Stimulated activated CD4-positive, alpha-beta T cell treated with anti-CD3 and anti-CD28 coated beads, Interleukin-12 subunit alpha, Interleukin-12 subunit beta, amount 100 ng/mL, for 24 hours (primary cell): ENCODE data around the gene CD33.

ENCODE experiments used
- DNase-seq, 2 experiments: peaks; one replicate each; pipeline ENCODE4 v3.0.0-alpha.2; 2020; ENCODE audit warnings: low read depth in 2 of 2

The CD33 gene

DNA sequence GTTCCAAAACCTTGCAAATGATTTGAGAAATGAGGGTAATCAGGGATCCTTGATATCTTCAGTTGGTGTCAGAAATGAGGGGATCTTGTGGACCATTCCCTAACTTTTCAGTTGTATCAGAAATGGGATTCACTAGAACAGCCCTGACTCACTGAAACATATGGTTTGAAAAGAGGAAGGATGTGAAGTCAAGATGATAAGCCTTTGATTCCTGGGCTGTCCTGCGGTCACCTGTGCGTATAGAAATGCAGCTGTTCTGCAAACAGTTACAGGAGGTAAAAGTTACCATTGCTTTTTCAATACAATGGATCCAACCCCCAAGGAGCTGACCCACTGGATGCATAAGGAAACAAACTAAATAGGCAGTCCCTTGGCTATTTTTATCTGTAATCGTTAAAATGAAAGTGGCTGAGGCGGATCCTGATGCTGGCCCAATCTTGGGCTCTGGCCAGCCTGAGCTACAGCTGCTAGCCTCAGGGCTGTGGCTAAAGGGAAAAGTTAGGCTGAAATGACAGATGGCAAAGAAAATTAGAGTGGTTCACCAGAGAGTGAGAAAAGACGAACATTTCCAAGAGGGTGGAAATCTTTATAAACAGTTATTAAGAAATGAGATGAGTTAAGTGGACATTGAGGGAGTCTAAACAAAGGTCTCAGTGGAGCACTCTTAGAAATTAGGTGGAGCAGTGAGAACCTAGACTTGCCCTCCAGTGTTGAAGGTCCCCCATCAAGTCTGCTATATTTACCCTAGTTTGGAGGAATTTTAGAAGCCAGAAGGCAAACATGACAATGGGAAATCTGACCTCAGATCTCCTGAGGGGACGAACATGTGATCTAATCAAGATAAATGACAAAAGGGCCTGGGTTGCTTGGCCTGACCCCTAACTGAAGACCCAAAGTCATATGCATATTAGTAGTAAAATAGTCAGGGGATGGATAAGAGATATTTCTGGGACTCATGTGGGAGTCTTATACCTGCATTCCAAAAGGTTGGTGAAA lies 33.6 kb downstream of the CD33 start:
- DNase-seq, result no peak

GRCh38 chr19:51259348-51260245 lies 34.7 kb downstream of the CD33 start:
- peak in 1 of 2 experiments; percentile 44 for DNase-seq

DNA sequence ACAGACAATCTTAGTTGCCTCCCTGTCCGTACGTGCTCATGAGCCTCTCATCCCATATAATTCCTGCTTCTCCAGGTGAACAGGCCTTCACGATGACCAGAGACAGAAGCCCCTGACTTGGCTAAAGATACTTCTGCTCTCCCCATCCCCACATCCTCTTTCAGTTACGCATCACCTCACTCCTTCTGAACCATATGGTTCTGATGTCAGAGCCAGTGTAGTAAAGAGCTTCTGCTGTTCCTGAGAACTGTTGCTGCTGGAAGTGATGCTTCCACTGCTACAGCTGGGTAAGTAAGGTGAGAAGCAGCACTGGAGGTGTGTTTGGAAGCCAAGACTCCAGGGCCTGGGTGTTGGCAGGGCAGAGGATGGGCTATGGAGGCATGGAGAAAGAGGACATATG lies 38.9 kb downstream of the CD33 start:
- DNase-seq, result no peak

DNA sequence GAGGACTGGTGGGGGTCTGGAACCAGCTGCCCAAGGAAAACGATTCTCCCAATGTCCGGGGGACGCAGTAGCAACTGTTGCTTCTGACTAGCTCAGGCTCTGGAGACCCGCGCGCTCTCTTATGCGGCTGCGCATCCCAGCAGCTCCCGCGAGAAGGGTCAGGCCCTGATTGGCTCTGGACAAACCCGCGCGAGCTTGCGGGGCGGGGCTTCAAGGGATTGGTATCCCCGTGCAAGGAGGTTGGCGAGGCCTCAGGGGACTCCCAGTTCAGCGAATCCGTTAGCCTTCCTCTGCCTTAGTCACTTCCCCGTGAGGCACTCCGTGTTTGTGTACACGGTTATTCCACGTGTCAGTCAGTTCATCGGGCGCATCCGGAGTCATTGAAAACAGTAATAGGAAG lies 46.2 kb downstream of the CD33 start:
- DNase-seq, result no peak

DNA sequence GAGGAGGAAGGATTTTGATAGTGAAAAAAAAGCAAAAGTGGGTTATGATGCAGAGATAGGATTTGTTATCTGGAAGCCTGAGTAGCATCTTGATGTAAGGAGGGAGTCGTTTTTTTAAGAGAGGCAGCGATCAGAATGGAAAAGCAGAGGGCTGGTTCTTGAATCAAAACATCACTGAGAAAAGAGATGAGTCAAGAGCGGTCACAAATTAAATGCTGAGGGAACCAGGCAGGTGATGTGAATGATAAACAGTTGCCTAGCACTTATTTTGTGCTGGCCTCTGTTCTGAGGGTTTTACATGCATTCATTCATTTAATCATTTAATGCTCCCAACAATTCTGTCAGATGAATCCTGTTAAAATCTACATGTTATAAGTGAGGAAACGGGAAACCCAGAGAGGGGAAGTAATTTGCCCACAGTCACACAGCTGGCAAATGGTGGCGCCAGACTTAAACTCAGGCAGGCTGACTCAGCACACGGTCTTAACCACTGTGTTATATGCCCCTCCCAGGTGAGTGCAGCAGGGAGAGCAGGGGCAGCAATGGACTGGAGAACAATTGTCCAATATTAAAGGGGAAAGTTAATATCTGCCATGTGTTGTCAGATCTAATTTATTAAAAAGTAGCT lies 47.4 kb downstream of the CD33 start:
- no peak for DNase-seq

- DNase-seq, result no peak
Observed at GRCh38 chr19:51274049-51274770, 49.3 kb downstream of the CD33 start.

DNA sequence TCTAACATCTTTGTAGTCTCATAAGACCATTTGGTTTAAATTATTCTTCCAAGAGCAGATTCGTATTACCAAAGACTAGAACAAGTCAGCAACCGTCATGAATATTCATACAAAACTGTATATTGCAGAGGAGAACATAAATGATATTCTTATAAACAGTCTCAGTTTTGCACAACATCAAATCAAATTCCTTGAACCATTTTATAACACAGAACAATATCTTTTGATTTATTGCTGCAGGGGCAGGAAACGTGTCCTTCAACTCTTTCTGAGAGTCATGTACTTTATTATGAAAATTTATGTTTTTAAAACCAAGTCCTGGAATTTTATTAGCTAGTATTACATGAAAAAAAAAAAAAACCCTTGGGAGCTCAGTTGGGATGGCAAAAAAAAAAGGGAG lies 52.2 kb downstream of the CD33 start:
- DNase-seq, result no peak

GRCh38 chr19:51282335-51282734 lies 57.5 kb downstream of the CD33 start:
- DNase-seq, result no peak

DNA sequence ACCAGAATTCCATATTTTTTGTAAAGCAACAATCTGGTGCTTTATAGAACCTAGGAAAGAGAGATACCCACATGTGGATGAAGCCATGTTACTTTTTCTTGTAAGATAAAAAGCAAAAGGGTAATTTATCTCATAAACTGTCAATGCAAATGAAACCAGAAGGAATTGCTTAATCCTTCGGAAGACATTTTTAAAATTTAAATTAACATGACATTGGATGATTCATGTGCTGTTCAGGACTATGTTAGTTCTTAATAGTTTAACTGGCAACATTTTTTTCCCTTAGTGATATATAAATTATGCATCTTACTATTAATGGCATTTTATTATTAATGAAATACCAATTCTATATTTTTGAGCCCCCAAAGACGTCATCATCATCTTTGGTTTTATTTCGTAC lies 60.8 kb downstream of the CD33 start:
- DNase-seq, result no peak
